IMR-90 (cell line): ENCODE measurements around the gene SWAP70. TPM values are rescaled to one million over a fixed set of nuclear protein-coding genes. Genes with fewer than 3 reads are reported as not detected.
A peak's percentile ranks its signal among the peaks of the same experiment; 100 is the strongest.

Experiments
- ATAC-seq: fragments of 200-7000 bp; cut with Tn5 transposase; 2 replicates; pipeline ENCODE4 v1.9.1; 2020; ENCODE audit warnings: low read depth, mild to moderate bottlenecking, moderate library complexity
- BruUV-seq: library from RNA; stranded (reverse); fragments of 400-500 nt; replicated peaks from 2 replicates; lab custom pipeline; 2021; lab: Mats Ljungman, UMichigan
- CTCF ChIA-PET: fragments of 300-600 bp; formaldehyde crosslinking; extraction: SDS; loops from one replicate; lab custom pipeline; 2021; ENCODE audit warnings: antibody characterized with exemption; lab: Yijun Ruan, JAX
- POLR2A ChIA-PET: fragments of 300-600 bp; sonication (Branson Sonifier 250); formaldehyde crosslinking; loops from one replicate; lab custom pipeline; 2022; ENCODE audit warnings: antibody characterized with exemption; ENCODE audit not compliant: unreplicated experiment; lab: Charles Lee
- DNase-seq: peaks from one replicate; pipeline ENCODE4 v3.0.0; 2013
- H2AFZ ChIP-seq: replicated peaks from 2 replicates; pipeline ENCODE3; 2013; ENCODE audit warnings: low read length, mild to moderate bottlenecking; ENCODE audit not compliant: poor library complexity
- H2AK5ac ChIP-seq: 2 replicates; pipeline ENCODE4 v1.6.1; 2013; ENCODE audit warnings: low read depth, low read length, inconsistent platforms
- H2AK9ac ChIP-seq: replicated peaks from 2 replicates; pipeline ENCODE3; 2013; ENCODE audit warnings: mild to moderate bottlenecking, low read depth, low read length, moderate library complexity; ENCODE audit not compliant: poor library complexity
- H2BK120ac ChIP-seq: 2 replicates; pipeline ENCODE4 v1.6.1; 2013; ENCODE audit warnings: low read depth, low read length, inconsistent platforms
- H2BK15ac ChIP-seq: 3 replicates; pipeline ENCODE4 v1.6.1; 2013; ENCODE audit warnings: low read depth, low read length, inconsistent platforms
- H2BK20ac ChIP-seq: 2 replicates; pipeline ENCODE4 v1.6.1; 2013; ENCODE audit warnings: low read depth, mild to moderate bottlenecking, inconsistent platforms, low read length, moderate library complexity
- H2BK5ac ChIP-seq: 2 replicates; pipeline ENCODE4 v1.6.1; 2013; ENCODE audit warnings: mild to moderate bottlenecking, low read depth, low read length, inconsistent platforms; ENCODE audit not compliant: poor library complexity, severe bottlenecking
- H3K14ac ChIP-seq: replicated peaks from 2 replicates; pipeline ENCODE4 v1.6.1; 2013; ENCODE audit warnings: low read depth, low read length, inconsistent platforms
- H3K18ac ChIP-seq: 2 replicates; pipeline ENCODE4 v1.6.1; 2013; ENCODE audit warnings: low read depth, low read length, control low read depth
- H3K23ac ChIP-seq: 2 replicates; pipeline ENCODE4 v1.6.1; 2013; ENCODE audit warnings: low read depth, low read length, inconsistent platforms
- H3K27ac ChIP-seq: 2 replicates; pipeline ENCODE4 v1.5.1; 2013; ENCODE audit warnings: mild to moderate bottlenecking, control low read depth, low read length; ENCODE audit not compliant: insufficient read depth
- H3K27me3 ChIP-seq: 2 replicates; pipeline ENCODE4 v1.6.1; 2013; ENCODE audit warnings: low read length; ENCODE audit not compliant: control insufficient read depth, insufficient read depth
- H3K36me3 ChIP-seq: 2 replicates; pipeline ENCODE4 v1.6.1; 2013; ENCODE audit warnings: low read length, mixed read lengths; ENCODE audit not compliant: control insufficient read depth, insufficient read depth
- H3K4ac ChIP-seq: 2 replicates; pipeline ENCODE4 v1.6.1; 2013; ENCODE audit warnings: low read depth, low read length, inconsistent platforms
- H3K4me1 ChIP-seq: 2 replicates; pipeline ENCODE4 v1.6.1; 2013; ENCODE audit warnings: low read length, mixed read lengths; ENCODE audit not compliant: control insufficient read depth, insufficient read depth
- H3K4me2 ChIP-seq: 2 replicates; pipeline ENCODE4 v1.6.1; 2013; ENCODE audit warnings: low read depth, mild to moderate bottlenecking, control low read depth, low read length, moderate library complexity
- H3K4me3 ChIP-seq: 2 replicates; pipeline ENCODE4 v1.5.1; 2013; ENCODE audit warnings: low read depth, mild to moderate bottlenecking, control low read depth, low read length, moderate library complexity; ENCODE audit not compliant: insufficient read depth
- H3K56ac ChIP-seq: 2 replicates; pipeline ENCODE4 v1.6.1; 2013; ENCODE audit warnings: low read length, inconsistent platforms; ENCODE audit not compliant: insufficient read depth; ENCODE audit errors: extremely low read depth
- H3K79me1 ChIP-seq, 2 experiments: 2 replicates each; pipeline ENCODE4 v1.6.1; 2013; ENCODE audit warnings: low read length in 2 of 2, inconsistent platforms in 1 of 2, low read depth in 1 of 2
- H3K9ac ChIP-seq: 2 replicates; pipeline ENCODE4 v1.6.1; 2013; ENCODE audit warnings: low read depth, low read length, control low read depth
- H3K9me1 ChIP-seq: 2 replicates; pipeline ENCODE4 v1.6.1; 2013; ENCODE audit warnings: low read length, inconsistent platforms; ENCODE audit not compliant: insufficient read depth
- H3K9me3 ChIP-seq: 2 replicates; pipeline ENCODE4 v1.6.1; 2013; ENCODE audit warnings: low read length; ENCODE audit not compliant: control insufficient read depth, insufficient read depth
- H4K20me1 ChIP-seq: 2 replicates; pipeline ENCODE4 v1.6.1; 2013; ENCODE audit warnings: low read length, inconsistent platforms; ENCODE audit not compliant: insufficient read depth
- H4K5ac ChIP-seq: 2 replicates; pipeline ENCODE4 v1.6.1; 2013; ENCODE audit warnings: mild to moderate bottlenecking, low read depth, low read length, control low read depth
- H4K8ac ChIP-seq, 2 experiments: 2 replicates each; pipeline ENCODE4 v1.6.1; 2013; ENCODE audit warnings: low read depth in 2 of 2, low read length in 2 of 2, control low read depth in 1 of 2, inconsistent platforms in 1 of 2
- H4K91ac ChIP-seq: 2 replicates; pipeline ENCODE4 v1.6.1; 2013; ENCODE audit warnings: low read depth, low read length, inconsistent platforms; ENCODE audit not compliant: insufficient read depth
- MAZ ChIP-seq: IDR thresholded peaks from 2 replicates; pipeline ENCODE4 v1.6.1; 2012; ENCODE audit warnings: low read depth, mild to moderate bottlenecking, low read length, improper control_type of control experiment, moderate library complexity, borderline replicate concordance
- dilution Hi-C: fragments of 300-500 bp; cut with HindIII; formaldehyde crosslinking; loops from one replicate; pipeline ENCODE4 v1.14.3; 2018; ENCODE audit warnings: low sequenced_read_pairs; ENCODE audit not compliant: unreplicated experiment
- in situ Hi-C: fragments of 300-500 bp; cut with MboI; formaldehyde crosslinking; loops from 3 replicates; pipeline ENCODE4 v1.14.3; 2019; ENCODE audit warnings: low sequenced_read_pairs, inconsistent platforms, mixed read lengths
- intact Hi-C: fragments of 100-400 bp; cut with micrococcal nuclease; formaldehyde crosslinking; loops from 2 replicates; pipeline ENCODE4 v1.10.0; 2022
- polyA plus RNA-seq, 3 experiments: library from polyadenylated mRNA; depleted of rRNA; stranded (reverse); fragments of >200 nt; gene quantifications; 2 replicates each; pipeline ENCODE4 v1.2.3, GENCODE V29; 2012; ENCODE audit warnings: low replicate concordance in 1 of 3
- total RNA-seq: library from RNA; depleted of rRNA; stranded (reverse); fragments of >200 nt; gene quantifications from 2 replicates; pipeline ENCODE4 v1.2.3, GENCODE V29; 2012

The SWAP70 gene
- total and polyA plus RNA-seq, 2 of the 4 experiments (the other 2 are of a cell fraction): 15.5 to 19.9 TPM

DNA sequence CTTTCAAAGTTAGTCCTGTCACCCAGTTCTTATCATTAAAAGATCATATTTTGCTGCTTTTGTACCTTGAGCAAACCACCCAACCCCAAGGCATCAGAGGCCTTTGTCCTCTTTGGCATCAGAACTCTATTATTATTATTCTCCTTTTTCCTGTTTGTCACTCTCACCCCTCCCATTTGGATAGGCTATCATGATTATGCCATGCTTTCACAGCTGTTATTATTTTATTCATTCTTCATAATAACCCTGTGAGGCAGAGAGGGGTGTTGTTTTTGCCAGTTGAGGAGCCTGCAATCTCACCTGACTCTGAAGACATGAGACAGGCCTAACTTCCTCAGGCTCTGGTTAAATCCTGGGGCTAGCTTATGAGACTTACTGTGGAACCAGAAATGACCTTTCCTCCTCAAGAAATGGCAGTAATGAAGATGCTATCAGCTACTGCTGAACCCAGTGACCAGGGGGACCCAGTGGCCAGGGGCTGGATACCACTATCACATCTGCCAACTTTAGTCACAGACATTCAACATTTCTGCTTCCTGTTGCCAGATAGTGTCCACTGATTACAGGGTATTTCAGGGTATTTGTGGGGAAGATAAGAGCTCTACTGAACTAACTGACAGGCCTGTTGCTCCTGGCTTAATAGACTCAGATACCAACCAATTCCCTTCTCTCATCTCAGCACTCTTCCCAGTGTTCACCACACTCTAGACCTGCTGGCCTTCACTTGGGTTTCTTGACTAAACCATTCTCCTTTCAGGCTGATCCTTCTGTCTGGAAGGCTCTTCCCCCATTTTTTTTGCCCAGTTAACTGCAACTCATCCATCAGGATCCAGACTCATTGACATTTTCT lies 11.8 kb upstream of the SWAP70 start:
- H2BK20ac ChIP-seq: no peak overlapping the region
- in situ Hi-C loops: no loop called here
- CTCF ChIA-PET: no interaction called here
- 0 out of 2 replicates have a peak, but pooled peaks cover 5% of the 10 kb centered on the region for H3K9me3 ChIP-seq
- no peak overlapping the region for H3K9ac ChIP-seq
- H3K27ac ChIP-seq: no peak overlapping the region
- H2AK5ac ChIP-seq: no peak overlapping the region
- no peak overlapping the region for H2AK9ac ChIP-seq
- intact Hi-C loops: no loop called here
- ATAC-seq (no peak), DNase-seq (no peak)
- peak overlapping the region; percentile 16 for H2AFZ ChIP-seq
- no peaks in the 10 kb centered on the region for H4K20me1 ChIP-seq
- no peak overlapping the region for H3K18ac ChIP-seq
- no peak overlapping the region for H4K8ac ChIP-seq
- dilution Hi-C loops: no loop called here
- no peak overlapping the region for H3K23ac ChIP-seq
- H3K14ac ChIP-seq: no peak overlapping the region
- H3K4me2 ChIP-seq: no peak overlapping the region
- no peaks in the 10 kb centered on the region for H3K79me1 ChIP-seq
- H2BK120ac ChIP-seq: no peak overlapping the region
- H3K56ac ChIP-seq: no peak overlapping the region
- H3K27me3 ChIP-seq: no peaks in the 10 kb centered on the region
- H2BK5ac ChIP-seq: no peak overlapping the region
- no peak overlapping the region for H4K91ac ChIP-seq
- H3K36me3 ChIP-seq: no peaks in the 10 kb centered on the region
- TF ChIP-seq MAZ: no peak
- H3K4me3 ChIP-seq: no peak overlapping the region
- no peak overlapping the region for H2BK15ac ChIP-seq
- no peak overlapping the region for H3K4ac ChIP-seq
- H4K5ac ChIP-seq: no peak overlapping the region
- BruUV-seq: no TSS peak
- H3K4me1 ChIP-seq: no peaks in the 10 kb centered on the region
- POLR2A ChIA-PET: no interaction called here
- no peaks in the 10 kb centered on the region for H3K9me1 ChIP-seq
